GM19463 (cell line): Measurements from ENCODE around the gene CDK2AP2.
"Not testable (repeated sequence)": the region's sequence is repeated elsewhere in the genome, so short reads cannot be mapped to it uniquely, and the experiment has no call there.

Experiments used
- ATAC-seq: cut with Tn5 transposase; IDR thresholded peaks from one replicate; pipeline ENCODE4 v1.9.1; 2021; ENCODE audit warnings: mild to moderate bottlenecking, moderate library complexity; ENCODE audit not compliant: unreplicated experiment

The CDK2AP2 gene, protein sequence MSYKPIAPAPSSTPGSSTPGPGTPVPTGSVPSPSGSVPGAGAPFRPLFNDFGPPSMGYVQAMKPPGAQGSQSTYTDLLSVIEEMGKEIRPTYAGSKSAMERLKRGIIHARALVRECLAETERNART

DNA sequence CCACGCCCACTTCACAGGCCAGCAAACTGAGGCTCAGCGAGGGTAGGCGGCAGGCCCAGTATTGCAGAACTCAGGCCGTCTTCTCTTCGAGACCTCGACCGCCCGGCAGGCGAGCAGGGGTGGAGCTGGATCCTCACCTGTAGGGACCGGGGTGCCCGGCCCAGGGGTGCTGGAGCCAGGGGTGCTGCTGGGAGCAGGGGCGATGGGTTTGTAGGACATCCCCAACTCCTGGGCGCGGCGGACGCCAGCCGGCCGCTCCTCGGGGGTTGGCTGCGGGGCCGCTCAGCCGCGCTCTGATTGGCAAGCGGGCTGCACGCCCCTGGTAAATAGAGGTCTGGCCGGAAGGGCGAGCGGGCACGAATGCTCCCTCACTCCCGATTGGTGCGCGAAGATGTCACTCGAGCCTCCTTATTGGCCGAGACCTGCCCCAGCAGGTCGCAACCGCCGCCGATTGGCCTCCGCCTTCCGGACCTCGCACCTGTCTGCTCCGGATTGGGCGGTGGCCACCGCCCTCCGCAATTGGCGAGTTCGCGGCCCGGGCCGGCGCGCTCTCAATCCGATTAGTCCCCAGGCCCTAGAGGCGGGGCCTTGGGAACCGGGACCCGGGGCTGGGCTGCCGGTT lies at the start of gene CDK2AP2:
CDK2AP2 (minus strand) TSS at position 299 of the 622 bp plus-strand sequence; CDS start at position 219, 80 bp downstream.
- ATAC-seq = peak; percentile 73

DNA sequence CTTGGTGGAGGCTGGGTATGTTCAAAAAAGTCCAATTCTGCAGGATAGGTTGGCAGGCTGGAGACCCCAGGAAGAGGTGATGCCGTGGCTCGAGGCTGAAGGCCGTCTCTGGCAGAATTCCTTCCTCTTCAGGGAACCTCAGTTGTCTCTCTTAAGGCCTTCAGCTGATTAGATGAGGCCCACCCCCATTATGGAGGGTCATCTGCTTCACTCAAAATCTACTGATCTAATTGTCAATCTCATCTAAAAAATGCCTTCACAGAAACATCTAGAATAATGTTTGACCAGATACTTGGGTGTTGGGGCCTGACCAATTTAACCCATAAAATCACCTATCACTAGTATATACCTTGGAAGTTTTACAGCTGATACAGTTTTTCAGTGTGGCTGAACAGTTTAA lies 48.3 kb upstream of the CDK2AP2 start:
- ATAC-seq = no peak

DNA sequence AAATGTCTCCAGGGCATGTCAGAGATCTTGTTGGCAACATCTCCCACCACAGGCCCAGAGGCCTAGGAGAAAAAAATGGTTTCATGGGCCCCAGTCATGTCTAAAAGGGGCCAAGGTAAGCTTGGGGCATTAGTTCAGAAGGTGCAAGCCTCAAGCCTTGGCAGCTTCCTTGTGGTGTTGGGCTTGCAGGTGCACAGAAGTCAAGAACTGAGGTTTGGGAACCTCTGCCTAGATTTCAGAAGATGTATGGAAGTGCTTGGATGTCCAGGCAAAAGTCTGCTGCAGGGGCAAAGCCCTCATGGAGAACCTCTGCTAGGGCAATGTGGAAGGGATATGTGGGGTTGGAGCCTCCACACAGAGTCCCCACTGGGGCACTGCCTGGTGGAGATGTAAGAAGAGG lies 43.7 kb upstream of the CDK2AP2 start:
- ATAC-seq = not testable (repeated sequence)

DNA sequence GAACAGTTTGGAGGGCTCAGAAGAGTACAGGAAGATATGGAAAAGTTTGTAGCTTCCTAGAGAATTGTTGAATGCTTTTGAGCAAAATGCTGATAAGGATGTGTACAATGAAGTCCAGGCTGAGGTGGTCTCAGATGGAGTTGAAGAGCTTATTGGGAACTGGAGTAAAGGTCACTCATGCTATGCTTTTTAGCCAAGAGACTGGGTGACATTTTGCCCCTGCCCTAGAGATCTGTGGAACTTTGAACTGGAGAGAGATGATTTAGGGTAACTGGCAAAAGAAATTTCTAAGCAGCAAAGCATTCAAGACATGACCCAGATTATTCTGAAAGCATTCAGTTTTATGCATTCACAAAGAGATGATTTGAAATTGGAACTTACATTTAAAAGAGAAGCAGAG lies 43.2 kb upstream of the CDK2AP2 start:
- ATAC-seq = no peak

DNA sequence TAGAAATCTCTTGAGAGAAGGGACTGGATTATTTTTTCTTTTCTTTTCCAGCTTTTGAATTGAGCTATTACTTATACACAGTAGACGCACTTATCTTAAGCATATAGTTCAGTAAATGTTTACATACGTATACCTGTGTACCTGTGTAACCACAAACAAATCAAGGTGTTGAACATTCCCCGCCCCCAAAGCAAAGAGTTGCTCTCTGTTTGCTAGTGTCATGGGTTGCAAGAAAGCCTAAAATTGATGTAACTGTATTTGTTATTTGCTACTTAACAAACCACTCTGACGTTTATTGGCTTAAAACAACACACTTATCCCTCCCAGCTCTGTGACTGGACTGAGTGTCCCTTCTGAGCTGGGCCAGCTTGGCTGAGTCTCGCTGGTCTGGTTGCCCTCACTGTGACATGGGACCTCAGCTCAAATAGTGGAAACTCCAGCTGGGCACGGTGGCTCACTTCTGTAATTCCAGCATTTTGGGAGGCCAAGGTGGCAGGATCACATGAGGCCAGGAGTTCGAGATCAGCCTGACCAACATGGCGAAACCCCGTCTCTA lies 40.7 kb upstream of the CDK2AP2 start:
- no peak for ATAC-seq

DNA sequence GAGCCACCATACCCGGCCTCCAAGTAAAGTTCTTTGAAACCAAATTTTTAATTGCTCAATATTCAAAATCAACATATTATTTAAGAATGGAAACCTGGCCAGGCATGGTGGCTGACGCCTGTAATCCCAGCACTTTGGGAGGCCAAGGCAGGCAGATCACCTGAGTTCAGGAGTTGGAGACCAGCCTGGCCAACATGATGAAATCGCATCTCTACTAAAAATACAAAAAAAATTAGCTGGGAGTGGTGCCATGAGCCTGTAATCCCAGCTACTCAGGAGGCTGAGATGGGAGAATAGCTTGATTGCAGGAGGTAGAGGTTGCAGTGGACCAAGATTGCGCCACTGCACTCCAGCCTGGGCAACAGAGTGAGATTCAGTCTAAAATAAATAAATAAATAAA lies 40.1 kb upstream of the CDK2AP2 start:
- ATAC-seq = not testable (repeated sequence)

DNA sequence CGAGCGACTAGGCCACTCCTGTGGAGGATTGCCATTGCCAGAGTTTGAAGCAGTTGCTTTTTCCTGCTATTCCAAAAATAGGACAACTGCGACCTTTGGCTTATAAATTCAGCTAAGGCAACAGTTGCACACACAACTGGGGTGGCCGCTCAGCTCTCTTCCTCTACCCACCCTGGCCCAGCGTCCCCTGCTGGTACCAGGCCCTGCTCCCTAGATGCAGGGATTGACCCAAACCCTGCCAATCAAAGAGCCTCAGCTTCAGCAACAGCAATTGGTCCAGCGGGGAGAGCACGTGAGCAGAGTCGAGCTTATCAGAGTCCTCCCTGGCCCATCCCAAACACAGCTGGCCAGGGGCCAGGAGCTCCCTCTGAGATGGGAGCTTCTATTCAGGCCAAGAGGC lies 37.3 kb upstream of the CDK2AP2 start:
- no peak for ATAC-seq

DNA sequence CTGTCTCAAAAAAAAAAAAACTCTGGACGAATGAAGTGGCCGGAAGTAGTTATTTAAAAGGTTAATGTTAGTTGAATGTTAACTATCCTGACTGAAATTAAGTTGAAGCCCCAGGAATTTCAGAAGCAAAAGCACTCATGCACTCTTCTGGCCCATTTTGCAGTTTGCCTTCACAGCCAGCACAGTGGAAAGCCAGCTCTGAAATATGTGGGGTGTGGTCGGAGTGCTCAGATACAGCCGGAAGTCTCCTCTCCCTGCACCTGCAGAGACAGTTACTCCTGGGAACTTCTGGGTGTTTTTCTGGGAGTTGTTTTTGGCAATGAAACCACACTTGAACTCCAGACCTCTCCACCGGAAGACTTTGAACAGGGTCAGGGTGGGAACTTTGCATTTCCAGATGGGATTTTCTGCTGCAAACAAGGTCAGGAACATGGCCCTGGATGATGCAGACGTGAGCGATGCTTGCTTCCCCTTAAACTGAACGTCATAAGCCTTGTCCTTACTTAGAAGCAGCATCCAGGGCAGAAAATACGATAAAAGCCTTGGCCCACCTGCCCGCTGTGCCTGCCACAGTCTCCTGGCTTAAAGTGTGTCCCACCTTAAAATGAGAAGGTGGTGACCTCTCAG lies 36.8 kb upstream of the CDK2AP2 start:
- ATAC-seq = no peak

DNA sequence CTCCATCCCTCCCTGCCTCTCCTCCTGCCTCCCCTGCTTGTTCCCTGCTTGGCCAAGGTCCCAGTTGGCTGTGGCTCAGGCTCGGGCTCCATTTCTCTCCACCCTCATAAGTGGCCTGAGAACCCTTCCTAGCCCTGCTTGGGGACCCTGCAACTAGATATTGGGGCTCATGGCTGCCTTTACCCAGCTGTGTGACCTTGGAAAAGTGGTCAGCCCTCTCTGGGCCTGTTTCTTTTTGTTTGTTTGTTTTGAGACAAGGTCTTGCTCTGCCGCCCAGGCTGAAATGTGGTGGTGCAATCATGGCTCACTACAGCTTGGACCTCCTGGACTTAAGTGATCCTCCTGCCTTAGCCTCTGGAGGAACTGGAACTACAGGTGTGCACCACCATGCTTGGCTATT lies 35.6 kb upstream of the CDK2AP2 start:
- no peak for ATAC-seq

DNA sequence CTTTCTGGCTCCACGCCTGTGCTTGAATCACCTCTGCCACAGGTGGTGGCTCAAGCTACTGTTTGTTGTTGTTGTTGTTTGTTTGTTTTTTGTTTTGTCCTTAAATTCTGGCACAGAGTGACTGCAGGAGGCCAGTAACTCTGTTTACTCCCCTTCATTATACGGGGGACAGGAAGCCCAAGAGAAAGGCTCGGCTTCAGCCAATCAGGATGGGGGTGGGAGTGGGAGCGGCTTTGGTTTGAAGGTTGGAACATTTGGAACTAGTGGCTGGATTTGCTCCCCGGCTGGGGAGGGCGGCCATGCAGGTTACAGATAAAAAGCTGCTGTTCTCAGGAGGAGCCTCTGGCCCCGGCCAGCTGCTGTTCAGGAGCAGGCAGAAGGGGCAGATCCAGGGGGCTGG lies 35.0 kb upstream of the CDK2AP2 start:
- ATAC-seq = no peak

DNA sequence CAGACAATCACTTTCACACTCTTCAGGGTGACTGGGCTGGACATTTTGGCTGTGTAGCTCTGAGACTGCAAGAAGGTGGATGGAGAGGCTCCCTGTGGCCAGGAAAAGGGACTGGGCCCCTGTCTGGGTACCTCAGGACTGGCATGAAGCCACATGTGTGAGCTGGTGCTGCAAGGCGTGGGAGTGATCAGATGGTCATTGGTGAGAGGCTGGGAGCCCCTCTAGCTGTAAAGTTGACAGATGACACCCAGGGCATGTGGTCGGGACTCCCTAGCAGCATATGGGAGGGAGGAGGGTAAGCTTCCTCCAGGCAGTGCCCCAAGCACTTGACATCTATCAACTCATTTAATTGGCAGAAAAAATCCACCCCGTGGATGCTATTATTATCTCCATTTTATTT lies 34.2 kb upstream of the CDK2AP2 start:
- ATAC-seq = no peak

DNA sequence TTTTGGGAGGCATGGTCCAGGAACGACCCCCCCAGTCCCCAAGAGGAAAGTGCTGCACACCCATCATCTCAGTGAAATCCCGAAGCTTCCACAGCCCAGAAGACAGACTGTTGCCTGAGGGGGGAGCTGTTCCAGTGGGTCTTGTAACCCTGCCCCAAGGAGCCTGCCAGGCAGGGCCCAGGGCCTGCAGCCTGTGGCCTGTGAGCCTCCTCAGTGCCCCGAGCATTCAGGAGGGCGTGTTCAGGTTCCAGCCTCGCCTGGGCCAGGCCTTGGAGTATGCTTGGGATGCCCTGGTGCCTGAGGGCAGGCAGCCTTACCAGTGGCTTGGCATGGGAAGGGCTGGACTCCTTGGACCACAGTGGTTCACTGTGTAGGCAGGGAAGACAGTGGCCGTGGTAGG lies 33.2 kb upstream of the CDK2AP2 start:
- no peak for ATAC-seq

DNA sequence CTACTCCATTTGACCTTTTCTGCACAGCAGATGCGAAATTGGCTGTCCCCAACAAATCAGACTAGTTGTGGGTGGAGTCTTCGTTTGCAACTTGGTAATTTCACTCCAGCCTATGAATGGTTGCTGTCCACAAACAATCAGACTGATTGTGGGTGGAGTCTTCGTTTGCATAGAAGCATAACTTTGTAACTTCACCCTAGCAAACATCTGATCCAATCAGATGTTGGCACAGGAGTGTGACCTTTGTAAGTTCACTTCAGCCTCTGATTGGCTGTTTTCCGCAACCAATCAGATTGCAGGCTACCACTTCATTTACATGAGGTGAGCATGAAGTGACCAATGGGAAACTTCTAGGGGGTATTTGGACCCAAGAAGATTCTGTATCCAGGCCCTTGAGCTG lies 31.6 kb upstream of the CDK2AP2 start:
- no peak for ATAC-seq

DNA sequence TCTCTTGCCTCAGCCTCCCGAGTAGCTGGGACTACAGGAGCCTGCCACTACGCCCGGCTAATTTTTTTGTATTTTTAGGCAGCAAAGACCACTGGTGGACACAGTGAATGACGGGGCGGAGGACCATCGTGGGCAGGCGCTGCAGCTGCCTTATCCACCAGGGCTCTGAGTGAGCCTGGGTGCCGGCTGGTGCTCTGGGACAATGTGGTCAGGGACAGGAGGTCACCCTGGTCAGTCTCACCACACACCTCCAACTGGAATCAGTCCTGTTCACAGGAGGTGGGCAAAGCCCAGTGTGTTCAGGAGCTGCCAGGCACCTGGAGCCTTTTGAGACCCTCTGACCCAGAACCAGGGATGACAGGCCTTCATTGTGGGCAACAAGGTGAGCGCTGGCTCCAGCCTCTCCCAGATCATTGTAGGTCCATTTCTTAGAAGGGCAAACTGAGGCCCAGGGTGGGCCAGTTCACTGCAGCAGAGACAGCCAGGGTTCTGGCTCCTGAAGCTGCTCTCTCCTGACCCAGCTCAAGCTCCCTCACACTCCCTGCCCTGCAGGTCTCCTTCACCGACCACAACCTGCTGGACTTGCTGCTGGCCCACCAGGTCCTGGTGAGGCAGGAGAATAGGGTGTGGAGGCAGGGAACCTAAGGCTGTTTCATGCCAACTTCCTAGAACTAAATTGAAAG lies 31.0 kb upstream of the CDK2AP2 start:
- no peak for ATAC-seq

DNA sequence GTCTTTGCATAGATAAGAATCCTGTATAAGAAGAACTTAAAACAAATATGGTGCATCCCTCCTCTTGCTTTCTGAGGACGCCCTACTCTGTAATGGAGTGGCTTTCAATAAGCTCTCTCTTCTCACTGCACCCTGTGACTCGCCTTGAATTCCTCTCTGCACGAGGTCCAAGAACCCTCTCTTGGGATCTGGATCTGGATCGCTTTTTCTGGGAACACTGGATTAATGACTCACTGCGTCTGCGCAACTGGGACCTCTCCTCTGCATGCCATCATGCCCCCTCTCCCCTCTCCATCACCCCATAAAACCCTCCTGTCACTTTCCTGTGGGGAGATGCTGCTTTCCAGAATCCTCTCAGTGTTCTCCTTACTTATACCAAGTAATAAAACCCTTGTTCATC lies 30.3 kb upstream of the CDK2AP2 start:
- no peak for ATAC-seq

DNA sequence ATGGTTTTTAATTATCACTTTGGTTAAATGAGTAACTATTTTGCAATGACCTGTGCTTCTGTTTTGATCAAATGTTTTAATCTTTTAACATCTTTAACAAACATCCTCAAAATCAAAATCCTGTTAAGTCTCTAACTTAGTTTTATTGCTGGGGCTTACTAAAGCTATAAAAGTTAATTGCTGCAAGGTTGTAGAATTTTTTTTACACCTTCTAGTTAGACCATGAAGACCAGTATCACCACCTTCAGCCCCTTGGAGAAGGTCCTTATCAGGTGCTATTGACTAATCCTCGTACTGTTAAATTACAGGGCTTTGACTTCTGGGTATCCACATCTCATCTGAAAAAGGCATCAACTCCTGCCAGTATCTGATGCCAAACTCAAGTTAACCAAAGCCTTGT lies 27.6 kb upstream of the CDK2AP2 start:
- ATAC-seq = no peak

DNA sequence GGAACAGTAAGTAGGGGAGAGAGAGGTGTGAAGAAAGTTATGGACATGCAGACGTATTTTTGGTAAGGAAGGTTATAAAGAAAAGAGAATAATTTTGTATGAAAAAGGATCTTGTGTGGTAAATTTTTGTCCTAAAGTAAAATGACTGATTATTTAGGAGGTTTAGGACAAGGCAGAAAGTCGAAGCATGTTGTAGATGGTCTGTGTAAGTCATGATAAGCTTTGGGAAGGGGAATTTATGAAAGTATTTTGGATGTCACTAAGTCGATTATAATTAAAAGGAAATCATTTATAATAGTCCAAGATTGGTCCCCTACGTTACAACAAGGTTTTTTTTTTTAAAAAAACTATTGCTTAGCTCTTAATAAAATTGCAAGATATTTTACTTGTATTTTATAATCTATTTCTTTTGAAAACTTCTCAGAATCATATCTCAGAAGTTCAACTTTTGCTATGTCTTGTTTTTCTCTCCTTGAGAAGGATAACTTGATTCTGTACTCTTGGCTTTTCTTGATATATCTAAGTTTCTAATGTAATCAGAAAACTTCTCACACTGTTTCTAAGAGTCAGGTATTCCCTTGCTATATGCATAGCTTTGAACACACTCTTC lies 26.2 kb upstream of the CDK2AP2 start:
- ATAC-seq = no peak

DNA sequence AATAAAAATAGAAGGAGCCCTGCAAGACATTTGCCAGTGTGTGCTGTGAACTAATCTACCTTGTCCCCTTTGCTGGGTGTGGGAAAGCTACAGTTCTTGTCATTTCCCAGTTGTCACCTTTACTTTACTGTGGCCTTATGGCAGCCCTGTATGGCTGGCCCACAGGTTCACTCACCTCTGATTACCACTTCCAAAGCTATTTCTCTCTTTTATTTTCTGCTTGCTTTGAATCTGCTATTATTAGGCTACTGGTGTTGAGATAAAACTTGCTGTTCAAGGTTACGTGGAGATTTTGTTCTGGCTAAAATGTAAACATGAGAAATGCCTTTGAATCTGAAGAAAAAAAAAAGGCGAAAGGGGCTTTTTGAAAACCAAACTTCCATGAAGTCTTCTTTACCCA lies 24.9 kb upstream of the CDK2AP2 start:
- no peak for ATAC-seq

DNA sequence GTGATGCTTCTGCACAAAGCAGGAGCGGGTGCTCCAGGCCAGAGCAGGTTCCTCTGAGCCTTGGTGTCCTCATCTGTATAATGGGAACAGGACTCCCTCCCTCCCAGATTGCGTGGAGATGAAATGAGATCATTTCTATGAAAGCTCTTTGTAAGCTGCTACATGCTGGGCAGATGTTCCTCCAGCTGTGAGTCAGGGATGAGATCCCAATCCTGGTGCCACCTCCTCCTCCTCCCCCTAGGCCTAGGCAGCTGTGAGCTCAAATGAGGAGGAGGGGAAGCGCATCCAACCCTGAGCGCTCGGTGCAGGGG lies 22.3 kb upstream of the CDK2AP2 start:
- no peak for ATAC-seq

DNA sequence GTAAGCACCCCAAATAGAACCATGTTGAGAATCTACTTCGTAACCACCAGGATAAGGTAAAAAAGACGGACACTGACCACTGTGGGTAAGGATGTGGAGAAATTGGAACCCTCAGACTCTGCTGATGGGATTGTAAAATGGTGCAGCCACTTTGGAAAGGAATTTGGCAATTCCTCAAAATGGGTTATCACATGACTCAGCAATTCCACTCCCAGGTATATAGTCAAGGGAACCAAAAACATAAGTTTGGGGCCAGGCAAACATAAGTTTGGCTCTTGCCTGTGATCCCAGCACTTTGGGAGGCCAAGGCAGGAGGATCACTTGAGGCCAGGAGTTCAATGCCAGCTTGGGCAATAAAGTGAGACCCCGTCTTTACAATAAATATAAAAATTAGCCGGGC lies 20.4 kb upstream of the CDK2AP2 start:
- ATAC-seq = no peak

DNA sequence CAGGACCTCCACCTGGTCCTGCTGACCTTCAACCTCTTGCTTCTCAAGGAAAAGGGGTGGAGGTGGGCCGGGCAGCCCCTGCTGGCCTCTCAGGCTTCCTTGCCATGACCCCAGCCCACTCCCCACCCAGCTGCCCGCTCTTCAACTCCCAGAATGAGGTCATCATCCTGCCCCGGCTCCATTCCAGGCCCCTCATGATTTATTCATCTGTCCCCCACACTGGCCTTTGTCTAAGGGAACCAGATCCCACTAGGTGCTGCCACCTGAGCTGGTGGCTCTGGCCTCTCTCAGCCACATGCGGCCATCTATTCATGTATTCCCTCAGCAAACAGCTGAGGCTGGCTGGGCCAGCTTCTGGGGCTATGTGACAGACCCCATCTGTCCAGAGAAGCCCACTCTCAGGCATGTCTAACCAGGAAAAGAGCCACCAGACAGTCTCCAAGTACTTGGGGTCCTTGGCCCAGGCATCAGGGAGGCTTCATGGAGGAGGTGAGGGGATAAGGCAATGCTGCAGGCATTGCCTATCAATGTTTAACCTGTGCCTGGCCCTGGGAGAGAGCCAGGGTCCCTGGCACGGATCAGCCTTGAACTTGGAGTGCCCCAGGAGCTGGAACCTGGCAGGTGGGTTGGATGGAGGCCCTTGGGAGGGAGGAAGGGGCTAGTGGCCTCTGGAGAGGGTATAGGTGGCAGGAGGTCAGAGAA lies 17.5 kb upstream of the CDK2AP2 start:
- ATAC-seq = no peak
